HG02763 (cell line): ENCODE data around the gene FOSB.

Experiments used
- ATAC-seq: cut with Tn5 transposase; IDR thresholded peaks from one replicate; pipeline ENCODE4 v1.9.1; 2021; ENCODE audit warnings: mild to moderate bottlenecking, moderate library complexity; ENCODE audit not compliant: unreplicated experiment

Gene FOSB

GRCh38 chr19:45442408-45442777 lies 25.4 kb upstream of the FOSB start:
- ATAC-seq, result no peak

- ATAC-seq, result no peak
Measured at GRCh38 chr19:45442778-45443461, 24.9 kb upstream of the FOSB start.

DNA sequence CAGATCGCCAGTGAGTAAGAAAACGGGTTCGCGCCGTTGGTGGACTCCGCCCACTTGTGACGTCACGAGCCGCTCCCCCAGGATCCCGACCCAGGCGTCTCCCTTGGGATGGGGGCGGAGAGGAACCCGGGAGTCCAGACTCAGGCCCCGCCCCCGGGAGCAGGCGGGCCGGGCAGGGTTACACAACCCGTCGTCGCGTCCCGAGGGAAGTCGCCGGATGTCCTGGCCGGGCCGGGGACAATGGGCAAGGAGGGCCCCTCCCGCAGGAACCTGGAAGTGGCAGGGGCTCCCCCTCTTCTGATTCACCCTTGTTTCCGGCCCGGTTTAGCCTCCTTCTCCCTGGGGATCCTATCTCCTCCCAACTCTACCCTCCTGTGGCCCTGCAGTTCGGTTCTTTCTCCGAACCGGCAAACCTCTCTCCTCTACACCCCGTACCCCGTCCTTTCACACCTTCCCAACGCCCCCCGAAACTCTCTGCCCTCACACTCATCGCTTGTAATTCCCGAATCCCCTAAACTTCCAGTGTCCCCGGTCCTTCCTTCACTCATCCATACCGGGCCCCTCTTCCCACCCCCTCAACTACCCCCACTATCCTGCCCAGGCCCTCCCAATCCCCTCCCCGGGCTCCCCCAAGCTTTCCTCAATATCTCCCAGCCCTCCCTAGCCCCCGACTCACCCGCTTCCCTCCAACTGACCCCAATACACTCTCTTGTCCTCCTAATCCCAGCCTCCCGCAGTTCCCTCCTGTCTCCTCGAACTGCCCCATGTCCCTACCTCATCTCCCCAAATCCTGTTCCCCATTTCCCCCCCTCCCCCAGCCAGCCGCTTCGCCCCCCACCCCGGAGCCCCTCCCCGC lies 24.1 kb upstream of the FOSB start:
- no peak for ATAC-seq

GRCh38 chr19:45444318-45445041 lies 23.3 kb upstream of the FOSB start:
- ATAC-seq, result peak; percentile 55

DNA sequence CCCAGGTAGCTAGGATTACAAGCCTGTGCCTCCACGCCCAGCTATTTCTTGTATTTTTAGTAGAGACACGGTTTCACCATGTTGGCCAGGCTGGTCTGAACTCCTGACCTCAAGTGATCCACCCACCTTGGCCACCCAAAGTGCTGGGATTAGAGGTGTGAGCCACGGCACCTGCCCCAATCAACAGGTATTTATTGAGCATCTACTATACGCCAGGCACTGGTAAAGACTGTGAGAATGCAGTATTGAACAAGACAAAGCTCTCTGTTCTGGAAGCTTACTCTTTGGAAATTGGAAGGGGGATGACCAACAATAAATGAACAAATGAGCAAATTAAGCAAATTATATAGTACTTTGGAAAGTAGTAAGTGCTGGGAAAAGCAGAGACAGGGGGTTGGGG lies 22.7 kb upstream of the FOSB start:
- ATAC-seq, result no peak

DNA sequence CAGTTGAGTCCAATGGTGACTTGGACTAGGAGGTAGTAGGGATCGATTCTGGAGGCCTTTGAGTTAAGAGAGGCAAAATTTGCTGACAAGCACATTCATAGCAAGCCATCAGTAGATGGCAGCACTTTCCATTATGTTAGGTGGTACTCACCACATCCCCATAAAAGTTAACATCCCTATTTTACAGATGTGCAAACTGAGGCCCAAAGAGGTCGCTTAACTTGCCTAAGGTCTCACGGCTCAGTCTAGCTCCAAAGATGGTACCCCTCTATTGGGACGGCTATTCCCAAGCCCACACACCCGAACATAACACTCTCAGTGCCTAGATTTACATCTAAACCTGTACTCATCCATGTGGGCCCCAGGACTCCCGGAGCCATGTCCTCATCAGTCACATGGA lies 21.5 kb upstream of the FOSB start:
- no peak for ATAC-seq

DNA sequence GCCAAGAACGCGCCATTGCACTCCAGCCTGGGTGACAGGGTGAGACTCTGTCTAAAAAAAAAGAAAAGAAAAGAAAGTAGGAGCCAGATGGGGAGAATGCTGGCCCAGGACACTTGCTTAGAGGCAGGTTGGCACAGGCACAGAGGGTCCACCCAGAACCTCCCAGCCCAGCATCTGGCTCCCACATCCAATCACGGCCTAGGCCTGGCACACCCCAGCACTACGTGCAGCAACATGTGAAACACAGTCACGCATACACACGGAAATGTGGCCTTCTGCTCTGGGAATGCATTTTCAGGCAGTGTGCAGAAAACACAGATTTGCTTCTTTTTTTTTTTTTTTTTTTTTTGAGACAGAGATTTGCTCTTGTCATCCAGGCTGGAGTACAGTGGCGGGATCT lies 20.9 kb upstream of the FOSB start:
- no peak for ATAC-seq

DNA sequence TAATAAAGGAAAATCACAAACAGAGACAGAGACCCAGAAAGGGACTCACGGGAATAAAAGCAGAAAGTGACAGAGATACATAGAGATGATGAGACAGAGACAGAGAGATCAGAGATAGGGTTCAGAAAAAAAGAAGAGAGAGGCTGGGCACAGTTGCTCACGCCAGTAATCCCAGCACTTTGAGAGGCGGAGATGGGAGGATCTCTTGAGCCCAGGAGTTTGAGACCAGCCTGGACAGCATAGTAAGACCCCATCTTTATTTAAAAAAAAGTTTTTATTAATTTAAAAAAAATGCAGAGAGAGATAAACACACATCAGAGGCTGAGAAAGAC lies 19.4 kb upstream of the FOSB start:
- no peak for ATAC-seq

DNA sequence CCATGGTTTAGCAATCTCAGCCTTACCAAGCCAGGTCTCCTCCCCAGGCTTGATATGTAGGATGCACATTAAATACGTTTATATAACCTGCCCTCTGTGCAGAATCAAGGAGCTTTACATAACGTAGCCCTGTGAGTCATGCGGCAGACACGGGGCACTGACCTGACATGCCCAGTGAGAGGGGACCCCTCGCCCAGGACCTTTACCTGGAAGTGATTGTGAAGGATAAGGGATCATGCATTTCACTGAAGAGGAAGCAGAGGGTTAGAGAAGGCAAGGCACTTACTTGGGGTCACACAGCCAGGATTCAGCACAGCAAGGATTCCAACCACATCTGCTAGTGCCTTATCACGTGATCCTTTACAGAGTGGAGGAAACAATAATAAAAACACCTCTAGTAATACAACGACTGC lies 18.9 kb upstream of the FOSB start:
- no peak for ATAC-seq

DNA sequence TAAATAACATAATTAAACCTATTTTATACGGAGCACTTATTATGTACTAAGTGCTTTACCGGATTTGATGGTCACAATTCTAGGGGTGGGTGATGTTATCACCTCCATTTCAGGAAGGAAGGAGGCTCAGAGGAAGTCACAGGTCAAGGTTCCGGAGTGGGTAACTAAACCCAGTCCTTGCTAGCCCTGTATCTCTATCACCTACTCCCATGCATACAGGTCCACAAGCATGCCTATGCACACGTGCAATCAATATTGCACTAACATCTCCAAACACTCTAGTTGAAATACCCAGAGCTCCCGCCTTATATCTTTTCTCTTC lies 17.8 kb upstream of the FOSB start:
- ATAC-seq, result no peak

GRCh38 chr19:45451131-45451849 lies 16.5 kb upstream of the FOSB start:
- no peak for ATAC-seq

DNA sequence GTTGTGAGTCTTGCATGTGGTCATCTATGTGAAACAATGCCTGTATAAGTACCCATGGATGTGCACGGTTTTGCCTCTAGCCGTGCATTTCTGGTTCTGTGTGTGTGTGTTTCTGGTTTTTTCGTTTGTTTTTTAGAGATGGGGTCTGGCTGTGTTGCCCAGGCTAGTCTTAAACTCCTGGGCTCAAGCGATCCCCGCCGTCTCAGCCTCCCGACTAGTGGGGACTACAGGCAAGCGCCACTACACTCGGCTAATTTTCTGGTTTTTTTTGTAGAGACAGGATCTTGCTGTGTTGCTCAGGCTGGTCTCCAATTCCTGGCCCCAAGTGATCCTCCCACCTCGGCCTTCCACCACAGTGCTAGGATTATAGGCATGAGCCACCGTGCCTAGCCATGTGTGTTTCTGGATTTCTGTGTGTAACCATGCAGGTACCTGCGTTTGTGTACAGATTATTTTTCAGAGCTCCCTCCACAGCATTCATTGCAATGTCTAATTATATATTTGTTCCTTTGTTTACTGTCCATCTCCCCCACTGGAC lies 15.9 kb upstream of the FOSB start:
- no peak for ATAC-seq

- no peak for ATAC-seq
Measured at GRCh38 chr19:45455707-45456499, 11.9 kb upstream of the FOSB start.

DNA sequence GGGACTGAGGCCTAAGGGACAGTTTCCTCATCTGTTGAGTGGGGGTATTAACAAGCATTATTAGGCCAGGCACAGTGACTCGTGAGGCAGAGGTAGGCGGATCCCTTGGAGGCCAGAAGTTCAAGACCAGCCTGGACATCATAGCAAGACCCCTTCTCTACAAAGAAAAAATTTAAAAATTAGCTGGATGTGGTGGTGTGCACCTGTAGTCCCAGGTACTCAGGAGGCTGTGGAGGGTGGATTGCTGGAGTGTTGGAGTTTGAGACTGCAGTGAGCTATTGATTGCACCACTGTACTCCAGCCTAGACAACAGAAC lies 11.3 kb upstream of the FOSB start:
- ATAC-seq, result no peak

- no peak for ATAC-seq
Measured at GRCh38 chr19:45457776-45458175, 10.0 kb upstream of the FOSB start.

DNA sequence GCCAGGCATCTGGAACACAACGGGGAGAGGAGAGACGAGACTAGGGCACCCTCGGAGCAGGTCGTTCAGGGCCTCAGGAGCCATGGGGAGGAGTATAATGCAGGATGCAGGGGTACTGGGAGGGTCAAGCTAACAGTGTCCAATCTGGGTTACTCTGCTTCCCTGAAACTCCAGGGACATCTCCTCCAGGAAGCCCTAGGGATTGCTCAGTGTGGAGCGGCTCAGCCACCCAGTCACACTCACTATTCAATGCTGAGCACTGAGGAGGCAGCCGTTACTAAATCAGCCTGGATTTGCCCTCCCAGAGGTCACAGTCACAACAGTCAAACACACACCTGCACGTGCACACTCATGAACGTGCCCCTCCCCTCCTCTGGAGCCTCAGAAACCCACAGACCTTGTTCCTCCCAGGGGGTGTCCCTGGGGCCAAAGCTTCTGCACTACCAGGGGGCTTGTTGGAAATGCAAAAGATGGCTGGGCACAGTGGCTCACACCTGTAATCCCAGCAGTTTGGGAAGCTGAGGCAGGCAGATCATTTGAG lies 6.9 kb upstream of the FOSB start:
- no peak for ATAC-seq

- ATAC-seq, result no peak
Measured at GRCh38 chr19:45462174-45462573, 5.6 kb upstream of the FOSB start.

- no peak for ATAC-seq
Measured at GRCh38 chr19:45463241-45463640, 4.6 kb upstream of the FOSB start.

- ATAC-seq, result no peak
Measured at GRCh38 chr19:45464274-45464673, 3.5 kb upstream of the FOSB start.

DNA sequence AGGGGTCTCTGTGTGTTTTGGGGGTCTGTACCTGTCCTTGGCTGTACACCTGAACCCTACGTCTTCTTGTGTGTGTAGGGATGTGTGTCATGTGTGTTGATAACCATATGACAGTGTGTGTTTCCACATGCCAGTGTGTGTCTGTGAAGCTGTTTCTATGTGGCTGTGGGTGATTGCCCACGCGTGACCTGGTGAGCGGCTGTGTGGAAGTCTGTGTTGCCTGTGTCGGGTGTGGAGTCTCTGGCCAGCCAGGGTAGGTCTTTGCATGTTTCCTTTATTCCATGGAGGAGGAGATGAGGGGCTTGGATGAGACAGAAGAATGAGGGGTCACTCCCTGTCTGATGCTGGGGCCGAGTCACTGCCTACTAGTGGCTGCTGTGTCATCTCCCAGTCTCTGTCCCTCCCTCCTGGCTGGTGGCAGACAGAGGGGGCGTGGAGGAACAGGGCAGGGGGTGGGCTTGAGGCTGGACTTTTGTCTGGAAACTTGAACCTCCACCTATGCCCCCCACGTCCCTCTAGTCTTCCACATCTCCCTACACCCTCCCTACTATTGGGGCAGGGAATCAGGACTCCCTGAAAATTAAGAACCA lies 2.8 kb upstream of the FOSB start:
- no peak for ATAC-seq
